GM19463 (cell line): ENCODE data around the gene KIF26A.

Experiments
- ATAC-seq: cut with Tn5 transposase; IDR thresholded peaks from one replicate; pipeline ENCODE4 v1.9.1; 2021; ENCODE audit warnings: mild to moderate bottlenecking, moderate library complexity; ENCODE audit not compliant: unreplicated experiment

The KIF26A gene

DNA sequence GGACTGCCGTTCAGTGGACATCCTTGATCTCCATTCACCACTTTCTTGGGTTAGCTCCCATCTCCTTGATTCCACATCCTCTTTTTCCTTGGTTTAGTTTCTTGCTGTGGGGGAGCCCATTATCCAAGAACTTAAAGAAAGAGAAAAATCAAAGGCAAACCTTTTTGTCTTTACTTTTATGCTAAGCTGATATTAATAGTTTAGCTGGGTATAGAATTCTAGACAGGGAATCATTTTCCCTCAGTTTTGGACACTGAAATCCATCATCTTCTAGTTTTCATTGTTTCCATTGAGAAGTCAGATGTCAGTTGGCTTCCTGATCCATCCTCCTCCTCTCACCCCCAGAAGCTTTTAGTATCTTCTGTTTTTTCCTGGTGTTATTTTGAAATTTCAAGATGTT lies 8.8 kb upstream of the KIF26A start:
- no peak for ATAC-seq

DNA sequence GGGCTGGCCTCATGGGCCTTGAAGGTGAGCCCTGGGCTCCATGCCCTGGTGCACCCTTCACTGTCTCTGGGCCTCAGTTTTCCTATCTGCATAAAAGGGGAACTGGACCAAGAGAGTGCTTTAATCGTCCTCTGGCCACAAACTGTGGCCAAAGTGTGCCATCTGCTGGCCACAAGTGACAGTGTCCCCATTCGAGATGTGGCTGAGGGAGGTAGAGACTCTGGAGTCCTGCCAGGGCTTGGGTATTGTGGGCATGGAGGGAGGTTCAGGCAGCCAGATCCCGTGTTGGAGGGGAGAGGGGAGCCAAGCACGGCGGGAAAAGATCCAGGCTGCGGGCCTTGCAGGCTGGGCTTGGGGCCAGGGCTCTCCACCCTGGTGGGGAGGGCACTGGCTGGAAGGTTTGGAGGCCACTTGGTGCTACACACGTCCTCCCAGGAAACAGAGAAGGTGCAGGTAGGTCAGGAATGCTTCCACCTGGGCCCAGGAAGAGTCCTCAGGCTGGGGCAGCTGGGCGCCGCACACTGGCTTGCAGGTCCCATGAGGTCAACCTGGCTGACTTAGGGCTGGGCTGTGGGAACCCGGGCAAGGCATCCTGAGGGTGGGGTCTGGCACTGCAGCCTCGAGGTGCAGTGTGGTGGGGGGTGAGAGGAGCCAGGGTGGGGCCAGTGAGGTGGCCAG lies 7.3 kb upstream of the KIF26A start:
- ATAC-seq, result no peak

DNA sequence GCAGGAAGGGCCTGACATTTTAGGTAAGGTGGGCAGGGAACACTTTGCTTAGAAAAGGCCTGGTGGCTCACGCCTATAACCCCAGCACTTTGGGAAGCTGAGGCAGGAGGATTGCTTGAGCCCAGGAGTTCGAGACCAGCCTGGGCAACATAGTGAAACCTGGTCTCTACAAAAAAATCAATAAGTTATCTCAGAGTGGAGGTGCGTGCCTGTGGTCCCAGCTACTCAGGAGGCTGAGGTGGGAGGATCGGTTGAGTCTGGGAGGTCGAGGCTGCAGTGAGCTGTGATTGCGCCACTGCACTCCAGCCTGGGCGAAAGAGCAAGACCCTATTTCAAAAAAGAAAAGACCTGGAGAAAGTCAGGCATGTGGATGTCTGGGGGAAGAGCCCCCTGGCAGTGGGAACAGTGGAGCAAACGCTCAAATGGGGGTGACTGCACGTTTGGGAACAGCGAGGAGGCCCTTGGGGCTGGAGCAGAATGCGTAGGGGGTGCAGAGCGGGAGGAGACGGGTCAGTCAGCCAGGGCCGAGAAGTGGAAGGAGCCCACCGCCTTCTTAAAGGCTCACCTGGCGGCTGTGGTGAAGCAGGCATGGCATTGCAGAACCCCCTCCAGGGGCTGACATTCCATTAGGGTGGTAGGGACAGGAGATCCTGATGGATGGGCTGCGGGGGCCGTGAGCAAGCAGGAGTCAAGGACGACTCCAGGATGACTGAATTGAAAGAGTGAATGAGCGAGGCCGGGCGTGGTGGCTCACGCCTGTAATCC lies 6.2 kb upstream of the KIF26A start:
- ATAC-seq, result no peak

DNA sequence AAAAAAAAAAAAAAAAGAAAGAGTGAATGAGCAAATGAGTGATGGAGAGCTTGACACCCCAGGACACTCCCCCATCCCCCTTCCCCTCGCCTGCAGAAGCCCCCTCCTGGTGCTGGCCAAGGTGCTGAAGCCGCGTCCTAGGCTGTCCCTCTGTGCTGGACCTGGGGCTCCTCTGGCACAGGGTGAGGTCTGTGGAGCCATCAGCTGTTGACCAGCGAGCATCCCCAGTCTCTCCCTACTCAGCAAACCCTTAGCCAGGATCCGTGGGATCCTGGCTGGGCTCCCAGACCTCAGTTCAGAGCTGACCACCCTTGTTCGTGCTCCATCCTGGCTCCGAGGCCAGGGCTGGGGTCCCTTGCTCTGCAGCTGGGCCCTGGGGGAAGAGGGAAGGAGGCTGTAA lies 5.4 kb upstream of the KIF26A start:
- no peak for ATAC-seq

DNA sequence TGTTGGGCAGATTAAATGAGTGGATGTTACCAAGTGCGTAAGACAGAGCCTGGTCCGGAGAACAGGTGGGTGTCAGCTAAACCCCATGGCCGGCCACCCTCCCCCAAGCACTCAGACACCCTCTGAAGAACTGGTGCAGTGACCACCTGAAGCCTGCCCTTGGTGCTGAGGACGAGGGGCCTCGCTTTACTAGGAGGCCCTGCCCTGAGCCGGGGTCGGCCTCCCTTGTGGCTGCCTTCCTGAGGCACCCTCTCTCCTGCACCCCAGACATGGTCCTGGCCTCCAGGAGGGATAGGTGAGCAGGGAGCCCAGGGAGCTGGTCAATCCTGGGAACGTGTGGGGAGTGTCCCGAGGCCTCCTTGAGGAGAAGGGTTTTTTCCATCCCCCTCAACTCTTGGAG lies 4.9 kb upstream of the KIF26A start:
- no peak for ATAC-seq

DNA sequence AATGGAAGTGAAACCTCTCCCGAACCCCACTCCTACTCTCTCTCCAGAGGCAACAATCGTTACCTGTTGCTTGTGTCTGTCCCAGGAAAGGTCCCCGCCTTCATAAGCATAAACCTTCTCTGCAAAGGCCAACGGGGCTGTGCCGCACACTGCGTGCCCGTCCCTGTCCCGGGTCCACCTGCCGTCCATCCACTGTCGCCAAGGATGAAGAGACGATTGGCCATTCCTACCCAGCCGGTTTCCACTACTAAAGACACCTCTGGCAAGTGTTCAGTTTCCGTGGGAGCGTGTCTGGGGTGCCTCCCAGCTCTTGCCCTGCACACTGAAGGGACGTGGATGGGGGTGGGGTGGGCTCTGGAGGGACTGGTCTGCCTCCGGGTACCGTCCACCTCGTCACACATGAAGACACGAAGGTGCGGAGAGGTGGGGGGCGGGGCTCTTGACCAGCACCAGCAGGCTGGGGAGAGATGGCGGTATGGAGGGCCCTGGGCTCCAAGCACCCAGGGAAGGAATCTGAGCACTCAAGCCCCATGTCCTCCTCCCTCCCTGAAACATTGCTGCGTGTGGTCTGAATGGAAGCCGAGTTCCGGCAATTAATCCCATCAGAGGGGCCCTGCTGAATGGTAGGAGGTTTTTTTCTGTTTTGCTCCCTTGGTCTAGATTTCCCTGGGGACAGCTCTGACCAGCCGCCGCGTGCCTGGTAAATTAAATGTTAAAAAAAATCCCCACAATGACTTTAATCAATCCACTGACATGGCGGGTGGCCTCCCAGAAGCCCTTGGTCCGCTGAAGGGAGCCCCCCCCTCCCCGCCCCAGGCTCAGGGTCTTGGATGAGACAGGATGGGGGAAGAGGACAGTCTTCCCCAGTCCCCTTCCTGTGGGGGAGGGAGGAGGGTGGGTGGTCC lies 4.1 kb upstream of the KIF26A start:
- no peak for ATAC-seq

DNA sequence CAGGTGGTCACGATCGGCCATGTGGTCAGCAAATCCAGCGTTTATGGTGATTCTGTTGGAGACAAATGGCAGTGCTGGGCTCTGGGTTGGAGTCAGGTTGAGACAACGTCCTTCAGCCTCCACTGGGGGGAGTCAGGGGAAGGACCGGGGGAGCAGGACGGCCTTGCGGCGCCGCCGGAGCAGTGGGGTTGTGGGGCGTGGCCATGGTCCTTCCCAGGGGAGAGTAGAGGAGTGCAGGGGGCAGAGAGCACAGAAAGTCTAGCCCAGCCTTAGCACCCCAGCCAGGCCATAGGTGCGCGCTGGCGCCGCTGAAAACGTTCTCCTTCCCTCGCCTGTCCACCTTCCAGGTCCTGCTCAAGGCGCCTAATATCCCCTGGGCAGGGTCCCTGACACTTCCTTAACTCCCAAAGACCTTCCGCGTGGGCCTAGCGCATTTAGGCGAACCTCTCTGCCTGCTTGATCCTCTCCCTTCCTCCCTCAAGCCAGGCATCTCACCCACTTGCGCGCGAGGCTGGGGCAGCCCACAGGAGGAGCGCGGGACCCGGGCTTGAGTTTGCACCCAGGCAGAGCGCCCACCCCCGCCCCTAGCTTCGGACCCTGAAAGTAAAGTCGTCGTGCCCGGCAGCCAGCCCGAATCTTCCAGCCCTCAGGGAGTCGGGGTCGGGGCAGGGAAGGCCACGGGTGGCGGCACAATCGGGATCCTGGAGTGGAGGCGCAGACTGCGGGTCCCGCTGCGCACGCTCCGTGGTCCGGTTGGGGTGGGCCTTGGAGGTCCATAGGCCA lies 3.1 kb upstream of the KIF26A start:
- no peak for ATAC-seq

DNA sequence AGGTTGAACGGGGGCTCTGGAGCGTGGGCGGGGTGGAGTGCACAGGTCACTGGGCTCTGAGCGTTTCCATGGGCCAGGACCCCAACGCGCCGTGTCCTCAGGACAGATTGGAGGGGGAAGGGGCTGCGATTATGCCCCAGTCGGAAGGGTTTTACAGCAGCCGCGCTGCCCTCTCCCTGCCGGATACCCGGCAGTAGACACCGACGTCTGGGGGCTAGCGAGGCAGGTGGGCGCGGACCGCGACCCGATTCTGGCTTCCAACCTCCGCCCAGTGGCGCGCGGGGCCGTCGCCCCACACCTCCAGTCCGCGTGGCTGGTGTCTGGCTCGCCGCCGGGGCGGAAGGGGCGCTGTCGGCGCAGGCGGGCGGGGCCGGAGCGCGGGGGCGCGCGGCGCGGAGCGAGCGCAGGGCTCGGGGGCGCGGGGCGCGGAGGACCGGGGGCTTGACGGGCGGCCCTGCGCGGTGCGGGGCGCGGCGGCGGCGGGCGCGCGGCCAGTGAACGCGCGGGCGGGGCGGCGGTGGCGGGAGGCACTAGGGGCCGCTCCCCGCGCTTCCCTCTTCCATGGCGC lies 2.4 kb upstream of the KIF26A start:
- no peak for ATAC-seq

DNA sequence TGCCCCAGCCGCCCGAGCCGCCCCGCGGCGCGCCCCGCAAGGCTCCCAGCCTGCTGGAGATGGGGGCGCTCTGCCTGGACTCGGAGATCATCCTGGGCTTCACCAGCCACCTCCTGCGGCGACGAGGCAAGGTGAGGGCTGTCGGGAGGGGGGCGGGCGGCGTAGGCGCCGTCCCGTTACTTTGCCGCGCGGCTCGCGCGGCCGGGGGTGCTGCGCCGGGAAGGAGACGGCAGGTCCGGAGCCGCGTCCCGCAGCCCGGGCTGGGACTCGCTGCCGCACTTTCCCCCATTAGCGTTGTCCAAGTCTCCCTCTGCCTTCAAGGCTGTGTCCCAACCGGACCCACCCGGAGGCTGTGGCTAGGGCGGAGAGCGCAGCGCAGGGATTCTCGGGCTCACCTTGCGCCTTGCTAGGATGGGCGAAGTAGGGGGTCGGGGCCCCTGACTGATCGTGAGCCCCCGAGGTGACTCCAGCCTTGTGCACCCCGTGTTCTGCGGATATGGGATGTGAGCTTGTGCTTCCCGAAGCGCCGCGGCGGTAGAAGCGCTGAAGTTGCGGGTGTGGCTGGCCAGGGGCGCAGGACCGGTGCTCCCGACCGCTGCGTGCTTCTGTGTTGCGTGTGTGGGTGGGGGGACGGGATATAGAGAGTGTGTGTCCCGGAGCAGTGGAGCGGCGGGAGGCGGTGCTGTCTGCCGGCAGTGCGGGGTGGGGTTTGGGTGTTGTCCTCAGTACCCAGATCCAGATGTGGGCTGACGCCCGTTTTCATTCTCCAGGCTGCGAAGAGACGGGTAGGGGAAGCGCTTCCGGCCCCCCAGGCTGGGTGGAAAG lies 1.7 kb upstream of the KIF26A start:
- no peak for ATAC-seq

DNA sequence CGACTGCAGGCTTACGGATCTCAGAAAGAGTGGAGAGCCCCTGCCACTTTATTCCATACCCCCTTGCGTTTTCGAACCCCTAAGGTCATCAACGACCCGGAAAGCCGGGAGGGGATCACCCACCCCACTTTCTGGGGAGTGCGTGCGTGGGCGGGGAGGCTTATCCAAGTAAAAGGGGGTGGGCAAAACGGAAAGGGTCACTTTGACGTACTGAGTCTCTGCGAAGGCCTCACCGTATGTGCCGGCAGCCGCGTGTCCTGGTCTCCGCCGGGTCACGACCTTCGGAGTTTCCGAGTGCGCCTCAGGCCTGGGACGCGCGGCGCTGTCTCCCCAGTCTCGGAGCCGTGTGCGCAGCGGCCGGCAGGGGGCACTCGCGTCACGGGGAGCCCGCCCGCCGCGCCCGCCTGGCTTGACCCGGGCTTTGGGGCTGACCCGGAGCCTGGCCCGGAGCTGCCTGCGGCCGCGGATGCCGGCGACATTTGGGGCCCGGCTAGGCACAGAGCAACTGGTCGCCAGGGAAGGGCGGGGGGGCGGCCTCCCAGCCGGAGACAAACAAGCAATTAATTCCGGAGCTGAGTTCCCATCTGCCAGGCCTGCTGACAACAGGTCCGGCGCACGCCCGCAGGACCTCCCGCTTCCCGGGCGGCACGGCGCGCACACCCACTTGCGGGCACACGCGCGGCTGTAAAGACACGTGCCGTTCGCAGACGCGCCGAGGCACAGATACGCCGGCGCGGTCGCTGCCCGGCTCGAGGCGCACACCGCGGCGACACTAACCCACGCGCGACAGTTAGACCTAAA lies 890 bp upstream of the KIF26A start:
- no peak for ATAC-seq

DNA sequence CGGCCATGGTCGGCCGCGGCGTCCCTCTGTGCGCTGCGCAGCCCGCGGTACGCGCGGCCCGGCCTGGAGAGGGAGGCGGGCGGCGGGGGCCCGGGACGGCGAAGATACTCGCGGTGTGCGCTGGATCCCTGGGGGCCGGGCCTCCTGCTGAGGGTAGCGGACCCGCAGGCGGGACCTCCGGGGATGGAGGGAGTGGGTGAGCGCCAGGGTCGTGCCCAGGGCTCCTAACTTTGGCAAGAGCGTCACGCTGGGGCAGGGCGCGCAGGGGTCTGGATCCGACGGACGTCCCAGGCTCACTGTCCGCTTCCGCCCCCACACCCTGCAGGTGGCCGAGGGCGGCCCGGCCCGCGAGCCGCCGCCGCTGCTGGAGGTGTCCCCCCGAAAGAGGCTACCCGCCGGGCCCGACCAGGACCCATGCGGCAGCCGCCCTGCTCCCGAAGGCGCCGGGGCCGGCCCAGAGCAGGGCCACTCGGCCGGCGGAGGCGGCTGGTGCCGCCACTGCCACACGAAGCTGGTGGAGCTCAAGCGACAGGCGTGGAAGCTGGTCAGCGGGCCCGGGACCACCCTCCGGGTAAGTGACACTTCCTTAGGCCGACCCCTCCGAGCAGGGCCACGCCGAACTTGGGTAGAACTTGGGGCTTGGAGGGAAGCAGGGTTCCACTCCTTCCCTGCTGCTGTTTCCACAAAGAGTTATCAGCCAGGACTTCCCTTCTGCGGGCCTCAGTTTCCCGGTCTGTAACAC lies 502 bp downstream of the KIF26A start:
- ATAC-seq, result no peak

DNA sequence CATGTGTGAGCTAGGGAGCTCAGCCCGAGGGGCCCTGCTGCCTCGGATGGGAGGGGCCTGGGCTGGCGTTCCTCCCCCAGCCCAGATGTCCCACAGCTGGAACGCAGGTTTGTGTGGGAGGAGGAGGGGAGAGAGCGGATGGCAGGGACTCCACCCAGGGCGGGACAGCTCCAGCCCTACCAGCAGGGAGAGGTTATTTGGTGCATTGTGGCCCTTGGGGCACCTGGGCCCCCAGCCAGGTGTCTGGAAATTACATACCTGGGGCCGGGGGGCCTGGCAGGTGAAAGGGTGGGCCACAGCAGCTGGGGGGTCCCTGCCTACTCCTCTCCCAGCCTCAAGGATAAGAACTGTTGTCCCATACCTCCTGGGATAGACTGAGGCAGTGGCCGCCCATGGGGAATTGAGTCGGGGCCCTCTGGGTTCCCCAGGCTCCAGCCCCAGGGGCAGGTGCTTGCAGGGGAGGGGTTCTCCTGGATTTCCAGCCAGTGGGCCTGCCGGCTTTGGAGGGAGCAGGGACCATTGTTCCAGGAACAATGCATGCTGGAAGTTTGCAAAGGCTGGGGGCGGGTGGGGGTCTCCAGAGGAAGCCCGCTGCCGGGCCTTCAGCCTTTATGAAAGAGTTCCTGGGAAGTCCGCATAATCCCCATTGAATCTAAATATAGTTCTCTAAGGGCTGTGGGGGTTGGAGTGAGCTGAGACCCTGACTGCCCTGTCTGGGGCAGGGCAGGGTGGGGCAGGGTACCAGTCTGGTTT lies 1.2 kb downstream of the KIF26A start:
- no peak for ATAC-seq

DNA sequence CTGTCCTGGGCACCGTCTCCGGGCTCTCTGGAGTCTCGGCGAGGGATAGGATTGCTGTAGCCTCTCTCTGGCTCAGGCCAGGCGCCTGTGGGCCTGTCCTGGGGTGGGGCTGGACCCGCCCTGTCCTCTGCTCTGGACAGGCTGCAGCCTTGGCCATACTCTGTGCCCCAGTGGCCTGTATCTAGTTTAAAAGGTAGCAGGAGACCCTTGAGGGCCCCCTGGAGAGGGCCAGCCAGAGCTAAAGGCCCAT lies 1.8 kb downstream of the KIF26A start:
- no peak for ATAC-seq

DNA sequence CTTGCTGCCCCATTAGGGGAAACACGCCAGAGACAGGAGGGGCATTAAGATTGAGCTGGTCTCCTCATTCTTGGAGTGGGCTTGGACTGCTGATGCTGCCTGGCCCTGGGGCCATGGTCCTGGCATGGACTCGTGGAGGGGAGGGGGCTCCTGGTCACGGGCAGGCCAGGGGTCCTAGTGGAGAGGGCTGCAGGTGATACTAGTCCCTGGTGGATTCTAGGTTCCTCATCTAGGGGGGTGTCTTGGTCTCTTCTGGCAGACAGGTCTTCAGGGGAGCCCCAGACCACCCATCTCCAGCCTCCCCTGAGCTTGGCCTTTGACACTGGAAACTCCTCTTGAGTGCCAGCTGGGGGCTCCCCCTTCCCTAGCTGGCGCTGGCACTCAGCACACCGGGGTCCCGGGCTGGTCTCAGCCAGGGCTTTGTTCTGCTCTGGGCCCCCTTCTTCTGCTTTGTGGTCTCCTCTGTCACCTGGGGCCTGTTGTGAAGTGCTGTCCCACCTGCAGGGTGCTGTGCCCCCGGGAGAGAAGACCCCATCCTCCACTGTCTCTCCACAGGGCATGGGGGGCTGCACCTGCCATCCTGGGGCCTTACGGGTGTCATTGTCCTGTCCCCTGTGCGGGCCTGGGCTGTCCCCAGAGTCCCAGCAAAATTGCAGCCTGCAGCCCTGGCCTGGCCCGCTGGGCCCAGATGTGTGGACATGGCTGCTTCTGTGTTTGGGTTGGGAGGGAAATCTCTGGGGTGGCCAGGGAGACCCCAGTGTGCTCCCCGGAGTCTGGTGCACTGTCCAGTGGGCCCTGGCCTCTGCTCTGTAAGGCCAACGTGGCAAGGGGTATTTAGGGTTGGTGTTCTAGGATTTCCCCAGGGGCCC lies 2.3 kb downstream of the KIF26A start:
- ATAC-seq, result no peak

DNA sequence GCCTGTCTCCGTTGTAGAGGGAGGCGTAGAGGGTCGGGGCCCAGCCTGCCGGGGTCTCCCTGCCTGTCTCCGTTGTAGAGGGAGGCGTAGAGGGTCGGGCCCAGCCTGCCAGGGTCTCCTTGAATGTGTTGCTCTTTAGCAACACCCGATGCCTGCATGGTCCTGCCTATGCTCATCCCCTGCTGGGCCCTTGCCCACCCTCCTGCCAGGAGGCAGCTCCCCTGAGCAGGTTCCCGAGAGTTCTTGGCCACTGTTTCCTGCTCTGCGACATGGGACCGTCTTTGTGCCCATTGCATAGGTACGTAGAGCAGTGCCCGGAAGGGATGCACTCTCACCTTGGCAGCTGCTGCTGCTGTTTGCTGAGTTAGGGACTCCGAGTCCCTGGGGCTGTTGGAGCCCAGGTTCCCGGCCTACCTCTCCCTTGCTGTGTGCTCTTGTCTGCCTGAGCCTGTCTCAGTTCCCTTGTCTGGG lies 3.3 kb downstream of the KIF26A start:
- ATAC-seq, result no peak

DNA sequence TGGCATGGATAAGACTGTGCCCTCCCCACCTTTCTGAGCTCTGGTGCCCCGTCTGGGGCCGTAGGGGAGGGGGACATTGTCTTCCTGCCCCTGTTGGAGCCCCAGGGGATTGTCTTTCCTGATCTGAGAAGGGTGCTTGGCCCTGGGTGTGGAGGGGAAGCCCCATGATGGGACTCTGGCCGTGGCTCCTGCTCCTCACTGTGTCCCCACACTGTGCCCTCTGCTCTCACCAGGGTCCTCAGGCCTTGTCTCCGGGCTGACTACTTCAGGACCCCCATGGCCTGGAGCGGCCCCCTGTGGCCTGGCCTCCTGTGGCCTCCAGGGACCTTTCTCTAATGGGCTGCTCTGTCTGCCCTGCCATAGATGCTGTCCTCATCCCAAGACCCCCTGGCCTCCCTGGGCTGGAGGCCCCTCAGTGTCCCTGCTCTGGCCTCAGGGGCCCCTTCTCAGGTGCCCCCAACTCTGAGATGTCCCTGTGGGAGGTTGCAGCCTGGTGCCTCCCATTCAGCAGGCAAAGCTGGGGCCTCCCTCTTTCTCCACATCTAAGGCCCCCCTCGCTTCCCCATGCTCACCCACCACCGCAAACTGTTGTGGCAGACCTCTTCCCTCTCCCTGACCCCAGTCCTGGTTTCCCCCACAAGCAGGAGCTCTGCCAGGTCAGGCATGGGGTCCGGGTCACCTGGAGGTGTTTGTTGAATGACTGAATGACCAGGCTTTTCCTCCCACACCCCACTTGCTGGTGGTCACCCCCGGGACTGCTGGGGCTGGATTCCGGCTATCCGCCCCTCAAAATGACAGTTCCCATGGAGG lies 4.0 kb downstream of the KIF26A start:
- no peak for ATAC-seq
